Kidney (tissue), 14 donors: Measurements from ENCODE around the gene MYH14. TPM values are rescaled to one million over a fixed set of nuclear protein-coding genes. Genes with fewer than 3 reads are reported as not detected.

Experiments
- DNase-seq, 5 donors: peaks; one replicate each; pipeline ENCODE4 v3.0.0-alpha.2; 2013 to 2020
- FAIRE-seq: peaks from 2 replicates; lab custom pipeline; 2012; peaks lifted over from hg19 to GRCh38; lab: Jason Lieb, UNC
- H3K27ac ChIP-seq, 2 donors: one replicate each; pipeline ENCODE4 v1.7.0; 2013; ENCODE audit warnings: low read depth in 2 of 2, low read length in 2 of 2, inconsistent platforms in 1 of 2
- H3K27me3 ChIP-seq: one replicate; pipeline ENCODE4 v1.7.1; 2013; ENCODE audit warnings: low read length, inconsistent platforms; ENCODE audit not compliant: control insufficient read depth, insufficient read depth
- H3K36me3 ChIP-seq, 3 donors: one replicate each; pipeline versions ENCODE4 v1.7.0 to v1.7.1; 2013; ENCODE audit warnings: low read length in 3 of 3, control low read depth in 1 of 3, inconsistent platforms in 1 of 3; ENCODE audit not compliant: insufficient read depth in 3 of 3, control insufficient read depth in 2 of 3
- H3K4me1 ChIP-seq, 3 donors: one replicate each; pipeline versions ENCODE4 v1.7.0 to v1.7.1; 2013; ENCODE audit warnings: low read length in 3 of 3, inconsistent platforms in 1 of 3, low read depth in 1 of 3; ENCODE audit not compliant: control insufficient read depth in 2 of 3, insufficient read depth in 2 of 3
- H3K4me3 ChIP-seq, 3 donors: one replicate each; pipeline versions ENCODE4 v1.7.0 to v1.8.1; 2013; ENCODE audit warnings: low read length in 3 of 3, control low read depth in 1 of 3, inconsistent platforms in 1 of 3
- H3K9ac ChIP-seq, 3 donors: one replicate each; pipeline versions ENCODE4 v1.7.0 to v1.7.1; 2013; ENCODE audit warnings: low read length in 3 of 3, control low read depth in 1 of 3, inconsistent platforms in 1 of 3
- H3K9me3 ChIP-seq, 3 donors: one replicate each; pipeline versions ENCODE4 v1.7.0 to v1.7.1; 2013; ENCODE audit warnings: low read length in 3 of 3, control low read depth in 1 of 3, inconsistent platforms in 1 of 3; ENCODE audit not compliant: control insufficient read depth in 2 of 3, insufficient read depth in 1 of 3
- intact Hi-C: fragments of 100-400 bp; cut with DNase I; formaldehyde crosslinking; loops from one replicate; pipeline ENCODE4 v1.11.1; 2022
- polyA plus RNA-seq: library from polyadenylated mRNA; stranded (reverse); fragments of 350-450 nt; fragmentation: Illumina TruSeq; extraction: RNeasy Lipid Tissue Mini Kit (QIAGEN cat#74804); gene quantifications from one replicate; pipeline ENCODE4 v1.2.3, GENCODE V29; 2014; ENCODE audit warnings: low read depth, low replicate concordance; ENCODE audit not compliant: insufficient read depth
- total RNA-seq: library from RNA; stranded (reverse); fragmentation: NEBNext Ultra II Directional; extraction: Animal tissue kit (Norgen Biotek cat#: 25700); gene quantifications from one replicate; pipeline ENCODE4 v1.2.1, GENCODE V29; 2021
- TF ChIP-seq, protein P1 (sequence below): IDR thresholded peaks from 3 replicates; pipeline ENCODE4 v1.5.1; 2012; ENCODE audit warnings: mild to moderate bottlenecking, moderate library complexity, borderline replicate concordance; ENCODE audit not compliant: insufficient read depth; ENCODE audit errors: extremely low read depth
- donor health status: control.
- donor health status: control.
- donor health status: control.
- donor health status: control.
- donor health status: control.
- donor health status: DM: yes; HTN: yes; CAD: no.
- donor health status: Normal renal cell carcinoma (clear cell type).

The MYH14 gene
- total and polyA plus RNA-seq, 2 donors from 2014 or later: 23.9 to 81.4 TPM

DNA sequence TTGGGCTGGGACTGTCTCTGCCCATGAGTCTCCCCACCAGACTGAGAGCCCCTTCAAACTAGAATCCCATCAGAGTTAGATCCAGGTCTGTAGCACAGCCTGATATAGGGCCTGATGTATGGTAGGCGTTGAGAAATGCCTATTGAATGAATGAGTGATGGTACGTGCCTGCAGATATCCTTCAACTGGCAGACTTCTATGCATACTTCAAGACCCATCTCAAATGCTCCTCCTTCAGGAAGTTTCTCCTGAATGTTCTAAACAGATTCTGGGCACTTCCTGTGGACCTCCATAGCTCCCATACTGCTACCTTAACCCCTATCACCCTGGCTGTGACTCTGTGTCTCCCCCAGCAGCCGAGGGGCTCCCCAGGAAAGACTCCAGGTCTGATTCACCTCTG is 77.6 kb downstream of the MYH14 start:
- peaks cover 0 to 10% (median 0%) of the 10 kb centered on the region in 3 donors for H3K36me3 ChIP-seq
- TF ChIP-seq, protein P1, sequence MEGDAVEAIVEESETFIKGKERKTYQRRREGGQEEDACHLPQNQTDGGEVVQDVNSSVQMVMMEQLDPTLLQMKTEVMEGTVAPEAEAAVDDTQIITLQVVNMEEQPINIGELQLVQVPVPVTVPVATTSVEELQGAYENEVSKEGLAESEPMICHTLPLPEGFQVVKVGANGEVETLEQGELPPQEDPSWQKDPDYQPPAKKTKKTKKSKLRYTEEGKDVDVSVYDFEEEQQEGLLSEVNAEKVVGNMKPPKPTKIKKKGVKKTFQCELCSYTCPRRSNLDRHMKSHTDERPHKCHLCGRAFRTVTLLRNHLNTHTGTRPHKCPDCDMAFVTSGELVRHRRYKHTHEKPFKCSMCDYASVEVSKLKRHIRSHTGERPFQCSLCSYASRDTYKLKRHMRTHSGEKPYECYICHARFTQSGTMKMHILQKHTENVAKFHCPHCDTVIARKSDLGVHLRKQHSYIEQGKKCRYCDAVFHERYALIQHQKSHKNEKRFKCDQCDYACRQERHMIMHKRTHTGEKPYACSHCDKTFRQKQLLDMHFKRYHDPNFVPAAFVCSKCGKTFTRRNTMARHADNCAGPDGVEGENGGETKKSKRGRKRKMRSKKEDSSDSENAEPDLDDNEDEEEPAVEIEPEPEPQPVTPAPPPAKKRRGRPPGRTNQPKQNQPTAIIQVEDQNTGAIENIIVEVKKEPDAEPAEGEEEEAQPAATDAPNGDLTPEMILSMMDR: no peak
- FAIRE-seq: no peak

DNA sequence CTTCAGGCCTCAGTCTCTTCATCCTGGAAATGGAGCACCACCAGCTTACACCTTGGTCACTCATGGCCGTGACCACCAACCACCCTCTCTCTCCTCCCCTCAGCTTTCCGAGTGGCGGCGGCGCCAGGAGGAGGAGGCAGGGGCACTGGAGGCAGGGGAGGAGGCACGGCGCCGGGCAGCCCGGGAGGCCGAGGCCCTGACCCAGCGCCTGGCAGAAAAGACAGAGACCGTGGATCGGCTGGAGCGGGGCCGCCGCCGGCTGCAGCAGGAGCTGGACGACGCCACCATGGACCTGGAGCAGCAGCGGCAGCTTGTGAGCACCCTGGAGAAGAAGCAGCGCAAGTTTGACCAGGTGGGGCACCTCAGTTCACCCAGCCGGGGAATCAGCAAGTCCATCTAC is 78.1 kb downstream of the MYH14 start:
- FAIRE-seq (no peak), DNase-seq (no peak)
- H3K9ac ChIP-seq: no peak overlapping the region
- H3K4me3 ChIP-seq: no peak overlapping the region
- no peaks in the 10 kb centered on the region for H3K4me1 ChIP-seq
- TF ChIP-seq, protein P1: no peak
- no peaks in the 10 kb centered on the region for H3K27me3 ChIP-seq
- intact Hi-C loops: no loop called here
- peaks cover 0 to 7% (median 0%) of the 10 kb centered on the region in 3 donors for H3K36me3 ChIP-seq
- H3K9me3 ChIP-seq: peaks cover 0 to 6% (median 0%) of the 10 kb centered on the region in 3 donors
- no peak overlapping the region for H3K27ac ChIP-seq

More for the DNA sequence above, 77.6 kb downstream of the MYH14 start:
- no peak for DNase-seq
- Histone ChIP-seq H3K9me3 (peaks cover 0 to 4% (median 0%) of the 10 kb centered on the region in 3 donors), H3K27me3 (no peaks in the 10 kb centered on the region), H3K4me3 (no peak overlapping the region), H3K9ac (no peak overlapping the region), H3K27ac (no peak overlapping the region), H3K4me1 (no peaks in the 10 kb centered on the region)
- intact Hi-C loops: no loop called here

DNA sequence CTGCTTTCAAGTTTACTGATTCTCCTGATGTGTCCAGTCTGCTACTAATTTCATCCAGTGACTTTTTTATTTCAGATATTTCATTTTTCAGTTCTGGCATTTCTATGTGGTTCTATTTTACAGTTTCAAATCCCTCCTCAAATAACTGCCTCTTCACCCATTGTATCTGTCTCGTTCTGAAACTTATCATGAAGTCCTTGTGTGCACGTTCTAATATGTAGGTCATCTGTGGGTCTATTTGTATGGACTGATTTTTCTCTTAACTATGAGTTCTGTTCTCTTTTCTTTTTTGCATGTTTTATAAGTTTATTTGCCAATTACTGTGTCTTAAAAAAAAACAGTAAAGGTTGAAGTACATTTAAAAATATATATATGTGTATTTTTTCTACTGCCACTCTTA is 82.4 kb downstream of the MYH14 start:
- Histone ChIP-seq H3K4me3 (no peak overlapping the region), H3K36me3 (peaks cover 0 to 16% (median 11%) of the 10 kb centered on the region in 3 donors), H3K9ac (no peak overlapping the region), H3K27me3 (no peaks in the 10 kb centered on the region), H3K9me3 (peaks cover 0 to 10% (median 0%) of the 10 kb centered on the region in 3 donors), H3K4me1 (no peaks in the 10 kb centered on the region), H3K27ac (no peak overlapping the region)
- FAIRE-seq: no peak
- intact Hi-C loops: no loop called here
- no peak for DNase-seq
- TF ChIP-seq, protein P1: no peak

DNA sequence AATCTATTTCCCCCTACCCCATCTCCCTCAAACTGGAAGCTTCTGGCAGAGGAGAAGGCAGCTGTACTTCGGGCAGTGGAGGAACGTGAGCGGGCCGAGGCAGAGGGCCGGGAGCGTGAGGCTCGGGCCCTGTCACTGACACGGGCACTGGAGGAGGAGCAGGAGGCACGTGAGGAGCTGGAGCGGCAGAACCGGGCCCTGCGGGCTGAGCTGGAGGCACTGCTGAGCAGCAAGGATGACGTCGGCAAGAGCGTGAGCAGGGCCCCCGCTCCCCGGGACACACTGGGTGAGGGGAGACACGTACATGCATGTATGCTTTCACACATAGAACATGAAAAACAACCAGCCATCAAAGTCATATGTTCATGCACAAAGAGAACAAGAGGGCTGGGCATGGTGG is 83.0 kb downstream of the MYH14 start:
- FAIRE-seq (no peak), DNase-seq (no peak)
- Histone ChIP-seq H3K4me3 (no peak overlapping the region), H3K4me1 (no peaks in the 10 kb centered on the region), H3K9ac (no peak overlapping the region), H3K36me3 (peaks cover 0 to 16% (median 11%) of the 10 kb centered on the region in 3 donors), H3K9me3 (peaks cover 0 to 10% (median 0%) of the 10 kb centered on the region in 3 donors), H3K27ac (no peak overlapping the region), H3K27me3 (no peaks in the 10 kb centered on the region)
- TF ChIP-seq, protein P1: no peak
- intact Hi-C loops: no loop called here
